Ovary (tissue), 3 donors: Measurements from ENCODE around the gene TBXA2R.
"Not testable (repeated sequence)": the region's sequence is repeated elsewhere in the genome, so short reads cannot be mapped to it uniquely, and the experiment has no call there.

Experiments
- EP300 ChIP-seq: sonication (generic); formaldehyde crosslinking; IDR thresholded peaks from one replicate; pipeline ENCODE4 v1.6.1; 2017; ENCODE audit warnings: antibody characterized with exemption
- POLR2A ChIP-seq: fragments of 450-650 bp; IDR thresholded peaks from one replicate; pipeline ENCODE4 v1.6.1; 2017; ENCODE audit warnings: antibody characterized with exemption, mild to moderate bottlenecking, moderate library complexity
- TF ChIP-seq, protein P1 (sequence below), 3 donors: fragments of 450-650 bp in 2 of 3; fragments of 200-600 bp in 1 of 3; IDR thresholded peaks; one replicate each; pipeline versions ENCODE4 v1.5.1 to v1.8.0; 2016 to 2022; ENCODE audit warnings: antibody characterized with exemption in 3 of 3, mild to moderate bottlenecking in 1 of 3
- donor health status: DM: no; HTN: no; CAD: no.

DNA sequence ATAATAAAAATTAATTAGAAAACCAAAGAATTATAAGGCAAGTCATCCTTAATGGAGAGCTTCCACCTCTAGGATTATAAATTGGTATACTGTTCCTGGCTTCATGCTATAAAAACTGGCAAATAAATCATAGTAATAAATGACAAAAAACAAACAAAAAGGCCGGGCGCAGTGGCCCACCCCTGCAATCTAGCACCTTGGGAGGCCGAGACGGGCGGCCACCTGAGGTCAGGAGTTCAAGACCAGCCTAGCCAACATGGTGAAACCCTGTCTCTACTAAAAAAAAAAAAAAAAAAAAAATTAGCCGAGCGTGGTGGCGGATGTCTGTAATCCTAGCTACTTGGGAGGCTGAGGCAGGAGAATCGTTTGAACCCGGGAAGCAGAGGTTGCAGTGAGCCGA lies 36.6 kb downstream of the TBXA2R start:
- TF ChIP-seq, protein P1, sequence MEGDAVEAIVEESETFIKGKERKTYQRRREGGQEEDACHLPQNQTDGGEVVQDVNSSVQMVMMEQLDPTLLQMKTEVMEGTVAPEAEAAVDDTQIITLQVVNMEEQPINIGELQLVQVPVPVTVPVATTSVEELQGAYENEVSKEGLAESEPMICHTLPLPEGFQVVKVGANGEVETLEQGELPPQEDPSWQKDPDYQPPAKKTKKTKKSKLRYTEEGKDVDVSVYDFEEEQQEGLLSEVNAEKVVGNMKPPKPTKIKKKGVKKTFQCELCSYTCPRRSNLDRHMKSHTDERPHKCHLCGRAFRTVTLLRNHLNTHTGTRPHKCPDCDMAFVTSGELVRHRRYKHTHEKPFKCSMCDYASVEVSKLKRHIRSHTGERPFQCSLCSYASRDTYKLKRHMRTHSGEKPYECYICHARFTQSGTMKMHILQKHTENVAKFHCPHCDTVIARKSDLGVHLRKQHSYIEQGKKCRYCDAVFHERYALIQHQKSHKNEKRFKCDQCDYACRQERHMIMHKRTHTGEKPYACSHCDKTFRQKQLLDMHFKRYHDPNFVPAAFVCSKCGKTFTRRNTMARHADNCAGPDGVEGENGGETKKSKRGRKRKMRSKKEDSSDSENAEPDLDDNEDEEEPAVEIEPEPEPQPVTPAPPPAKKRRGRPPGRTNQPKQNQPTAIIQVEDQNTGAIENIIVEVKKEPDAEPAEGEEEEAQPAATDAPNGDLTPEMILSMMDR (IDR thresholded peaks at IDR 0.05): not testable (repeated sequence)
- not testable (repeated sequence) for TF ChIP-seq POLR2A, EP300
